Hematopoietic multipotent progenitor cell treated with erythropoietin and hydrocortisone succinate and interleukin-3 and kit ligand, for 15 days (in vitro differentiated cells): ENCODE results near the gene GDPD5.
A peak's percentile ranks its signal among the peaks of the same experiment; 100 is the strongest.

ENCODE experiments used
- DNase-seq: peaks from one replicate; pipeline ENCODE4 v3.0.0-alpha.2; 2015; ENCODE audit warnings: low spot score

The GDPD5 gene

GRCh38 chr11:75525433-75526191, at the start of gene GDPD5:
Gene GDPD5, minus strand, starts transcription at chr11:75525941. Its CDS starts 48,206 bp downstream, at chr11:75477735.
- peak; percentile 83 for DNase-seq

- no peak for DNase-seq
Observed at GRCh38 chr11:75574698-75575602, 49.2 kb upstream of the GDPD5 start.

DNA sequence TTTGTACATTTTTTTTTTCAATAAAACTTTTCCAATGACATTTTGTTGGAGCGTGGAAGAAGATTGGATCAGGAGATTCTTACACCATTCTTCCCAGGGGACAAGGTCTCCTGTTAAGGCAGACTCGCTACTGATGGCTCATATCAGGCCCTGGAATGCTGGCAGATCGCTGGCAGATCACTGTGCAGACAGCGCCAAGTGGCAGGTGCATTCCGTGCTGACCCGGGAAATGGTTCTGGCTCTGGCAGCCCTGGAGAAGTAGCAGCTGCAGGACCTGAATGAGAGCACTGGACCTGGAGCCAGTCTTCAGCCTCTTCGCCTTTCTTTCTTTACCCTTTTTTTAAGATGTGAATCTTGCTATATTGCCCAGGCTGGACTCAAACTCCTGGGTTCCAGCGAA, 47.0 kb upstream of the GDPD5 start:
- DNase-seq = no peak

DNA sequence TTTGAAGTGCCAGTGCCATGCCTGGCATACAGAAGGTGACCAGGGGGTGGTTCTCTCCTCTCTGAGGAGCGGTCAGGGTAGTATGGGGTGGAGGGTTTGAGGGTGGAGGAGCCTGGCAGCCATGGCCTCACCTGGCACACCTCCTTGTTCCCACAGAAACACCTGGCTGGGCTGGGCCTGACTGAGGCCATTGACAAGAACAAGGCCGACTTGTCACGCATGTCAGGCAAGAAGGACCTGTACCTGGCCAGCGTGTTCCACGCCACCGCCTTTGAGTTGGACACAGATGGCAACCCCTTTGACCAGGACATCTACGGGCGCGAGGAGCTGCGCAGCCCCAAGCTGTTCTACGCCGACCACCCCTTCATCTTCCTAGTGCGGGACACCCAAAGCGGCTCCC, 45.9 kb upstream of the GDPD5 start:
- DNase-seq = no peak

DNA sequence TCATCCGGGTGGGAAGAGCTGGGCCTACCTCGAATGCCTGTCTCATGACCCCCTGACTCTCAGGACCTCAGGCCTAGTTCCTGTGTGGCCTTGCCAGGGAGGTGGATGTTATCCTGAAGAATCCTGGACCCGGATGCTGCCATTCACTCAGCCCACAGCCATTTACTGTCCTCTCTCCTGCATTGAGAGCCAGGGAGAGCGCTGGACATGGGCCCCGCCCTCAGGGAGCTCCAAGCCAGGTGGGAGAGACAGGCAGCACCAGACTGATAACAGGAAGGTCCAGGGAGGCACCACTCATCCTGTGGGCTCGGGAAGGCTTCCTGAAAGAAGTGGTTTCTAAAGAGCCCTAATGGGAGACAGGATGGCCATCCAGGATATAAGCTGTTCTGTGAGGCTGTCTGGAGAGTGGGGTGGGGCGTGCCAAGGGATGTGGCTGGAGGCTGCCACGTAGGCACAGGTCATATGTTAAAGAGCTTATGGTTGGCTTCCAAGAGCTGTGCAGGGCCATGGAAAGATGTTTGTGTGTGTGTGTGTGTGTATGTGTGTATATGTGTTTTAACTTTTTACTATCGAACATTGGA, 44.9 kb upstream of the GDPD5 start:
- DNase-seq = no peak

GRCh38 chr11:75568616-75569219, 43.0 kb upstream of the GDPD5 start:
- no peak for DNase-seq

DNA sequence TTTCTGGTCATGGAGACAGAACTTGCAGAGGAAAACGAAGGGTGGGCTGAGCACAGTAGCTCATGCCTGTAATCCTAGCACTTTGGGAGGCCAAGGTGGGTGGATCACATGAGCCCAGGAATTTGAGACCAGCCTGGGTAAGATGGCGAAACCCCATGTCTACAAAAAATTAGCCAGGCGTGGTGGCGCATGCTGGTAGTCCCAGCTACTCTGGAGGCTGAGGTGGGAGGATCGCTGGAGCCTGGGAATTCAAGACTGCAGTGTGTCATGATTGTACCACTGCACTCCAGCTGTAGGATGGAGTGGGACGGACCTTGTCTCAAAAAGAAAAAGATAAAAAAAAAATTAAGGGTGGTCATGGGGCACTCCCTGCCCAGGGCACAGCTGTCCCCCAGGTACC, 42.2 kb upstream of the GDPD5 start:
- no peak for DNase-seq

- DNase-seq = no peak
Observed at GRCh38 chr11:75566763-75567279, 41.1 kb upstream of the GDPD5 start.

DNA sequence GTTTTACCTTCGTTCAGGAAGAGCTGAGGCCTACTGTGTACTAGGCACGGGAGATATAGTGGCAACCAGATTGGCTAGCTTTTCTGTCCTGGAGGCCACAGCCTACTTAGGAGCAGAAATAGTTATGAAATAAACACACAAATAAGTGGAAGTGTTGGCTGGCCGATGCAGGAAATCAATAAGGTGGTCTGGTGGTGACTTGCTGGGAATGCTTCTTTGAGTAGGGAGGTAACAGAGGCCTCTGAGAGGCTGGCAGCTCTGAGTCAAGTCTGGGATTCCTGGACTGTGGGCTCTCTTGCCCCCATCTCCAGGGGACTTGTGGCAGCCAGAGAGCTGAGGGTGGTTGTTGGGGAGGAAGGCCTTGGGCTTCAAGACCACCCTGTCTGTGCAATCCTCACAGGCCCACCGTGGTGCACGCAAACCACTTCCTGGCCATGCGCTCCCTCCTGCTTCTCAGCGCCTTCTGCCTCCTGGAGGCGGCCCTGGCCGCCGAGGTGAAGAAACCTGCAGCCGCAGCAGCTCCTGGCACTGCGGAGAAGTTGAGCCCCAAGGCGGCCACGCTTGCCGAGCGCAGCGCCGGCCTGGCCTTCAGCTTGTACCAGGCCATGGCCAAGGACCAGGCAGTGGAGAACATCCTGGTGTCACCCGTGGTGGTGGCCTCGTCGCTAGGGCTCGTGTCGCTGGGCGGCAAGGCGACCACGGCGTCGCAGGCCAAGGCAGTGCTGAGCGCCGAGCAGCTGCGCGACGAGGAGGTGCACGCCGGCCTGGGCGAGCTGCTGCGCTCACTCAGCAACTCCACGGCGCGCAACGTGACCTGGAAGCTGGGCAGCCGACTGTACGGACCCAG, 40.4 kb upstream of the GDPD5 start:
- no peak for DNase-seq

- no peak for DNase-seq
Observed at GRCh38 chr11:75565221-75565814, 39.6 kb upstream of the GDPD5 start.

DNA sequence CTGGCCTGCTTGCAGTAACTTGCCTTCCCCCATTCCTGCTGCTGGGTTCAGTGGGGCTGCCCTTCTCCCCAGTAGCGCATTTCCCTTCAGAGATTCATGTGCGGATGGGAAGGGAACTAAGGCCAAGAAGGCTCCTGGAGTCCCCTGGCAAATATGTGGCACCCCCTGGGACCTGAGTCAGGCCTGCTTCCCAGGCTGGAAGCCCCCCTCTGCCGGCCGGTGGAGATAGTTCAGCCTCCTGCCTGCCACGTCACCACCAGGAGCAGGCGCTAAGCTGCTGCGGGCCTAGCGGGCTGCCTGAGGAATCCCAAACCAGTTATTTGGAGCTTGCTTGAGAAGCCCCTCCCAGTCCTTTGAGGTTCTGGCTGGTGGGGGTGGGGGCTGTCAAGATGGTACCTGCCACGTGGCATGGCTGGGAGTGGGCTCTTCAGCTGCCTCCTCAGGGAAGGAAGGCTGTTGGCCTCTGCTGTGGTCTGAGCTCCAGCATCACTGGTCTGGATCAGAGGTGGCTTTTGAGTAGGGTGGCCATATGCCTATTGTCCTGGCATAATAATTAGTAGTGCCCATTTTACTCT, 38.3 kb upstream of the GDPD5 start:
- no peak for DNase-seq

DNA sequence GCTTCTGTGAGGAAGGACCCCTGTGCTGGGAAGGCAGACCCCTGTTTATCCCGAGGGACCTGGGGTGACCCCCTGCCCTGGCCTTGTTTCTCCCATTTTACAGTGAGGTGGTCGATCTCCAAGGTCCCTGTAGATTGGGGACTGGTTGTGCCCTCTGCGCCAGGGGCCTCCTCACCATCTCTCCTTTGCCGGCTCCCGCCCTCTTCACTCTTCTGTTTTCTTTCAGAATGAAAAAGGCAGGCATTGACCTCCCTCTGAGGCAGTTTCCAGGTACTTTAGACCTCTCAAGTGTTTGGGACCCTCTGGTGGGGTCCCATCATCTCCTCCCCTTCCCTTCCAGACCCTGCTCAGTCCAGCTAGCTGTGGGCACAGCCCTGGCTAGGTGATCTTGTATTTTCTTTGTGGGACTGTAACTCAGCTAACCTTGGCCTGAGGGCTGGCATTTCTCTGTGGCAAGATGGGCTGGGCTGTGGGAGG, 37.8 kb upstream of the GDPD5 start:
- no peak for DNase-seq

DNA sequence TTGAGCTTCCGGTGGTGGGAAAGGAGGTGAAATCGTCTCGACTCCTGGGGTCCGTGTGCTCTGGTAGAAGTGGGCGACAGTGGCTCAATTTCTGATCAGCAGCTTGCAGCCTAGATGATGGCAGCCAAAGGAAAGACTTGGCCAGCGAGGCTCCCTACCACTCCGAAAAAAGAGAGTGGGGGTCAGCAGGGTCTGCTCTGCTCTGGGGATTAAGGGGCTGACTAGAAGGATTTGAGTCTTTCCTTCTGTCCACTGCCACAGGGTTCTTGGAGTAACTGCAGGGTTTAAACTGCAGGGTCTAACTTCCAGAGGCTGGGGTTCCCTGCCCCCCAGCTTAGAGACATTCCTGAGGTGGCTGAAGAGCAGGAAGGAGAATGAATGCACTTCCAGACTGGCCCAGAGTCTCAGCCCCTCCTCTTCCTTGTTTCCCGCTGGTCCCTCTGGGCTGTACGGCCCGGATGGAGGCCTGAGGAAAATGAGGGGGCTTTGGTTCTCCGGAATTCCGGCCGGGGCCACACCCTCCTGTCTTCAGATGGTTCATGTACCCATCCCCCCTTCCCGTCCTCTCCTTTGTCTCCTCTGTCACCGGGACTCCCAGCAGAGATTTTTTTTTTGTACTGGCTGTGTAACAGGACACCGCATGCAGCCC, 37.2 kb upstream of the GDPD5 start:
- DNase-seq = no peak

GRCh38 chr11:75562048-75562835, 36.5 kb upstream of the GDPD5 start, which contains the start of gene SERPINH1:
Gene SERPINH1, plus strand, starts transcription at chr11:75562253. Its CDS starts 4,097 bp downstream, at chr11:75566350.
- DNase-seq = peak; percentile 80

- no peak for DNase-seq
Observed at GRCh38 chr11:75561426-75562047, 35.8 kb upstream of the GDPD5 start.

GRCh38 chr11:75560644-75561043, 34.9 kb upstream of the GDPD5 start:
- DNase-seq = no peak

- no peak for DNase-seq
Observed at GRCh38 chr11:75558939-75559843, 33.5 kb upstream of the GDPD5 start.
